ENCODE results near the gene IPO7.
"Not testable (repeated sequence)": the region's sequence is repeated elsewhere in the genome, so short reads cannot be mapped to it uniquely, and the experiment has no call there.

The IPO7 gene

DNA sequence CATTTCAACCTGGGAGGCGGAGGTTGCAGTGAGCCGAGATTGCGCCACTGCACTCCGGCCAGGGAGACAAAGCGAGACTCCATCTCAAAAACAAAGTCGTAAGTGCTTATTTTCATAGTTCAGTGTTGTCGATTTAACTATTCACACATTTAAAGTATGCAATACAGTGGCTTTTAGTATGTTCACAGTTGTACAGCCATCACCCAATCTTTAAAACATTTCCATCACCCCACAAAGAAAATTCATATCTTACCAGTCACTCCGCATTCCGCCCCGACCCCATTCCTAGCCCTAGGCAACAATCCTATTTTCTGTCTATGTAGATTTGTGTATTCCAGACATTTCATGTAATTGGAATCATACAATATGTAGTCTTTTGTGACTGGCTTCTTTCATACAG, 11.9 kb downstream of the IPO7 start:
- intact Hi-C loops (cut with DNase I; ENCODE audit: low total_unique reads) = no loop called here
- no peak for DNase-seq
- no peak for TF ChIP-seq CTCF (IDR thresholded peaks at IDR 0.05)
- peaks cover 0 to 50% (median 12%) of the 10 kb centered on the region in 4 donors for H3K4me1 ChIP-seq
- no peak overlapping the region for H3K27ac ChIP-seq
- no peaks in the 10 kb centered on the region for H3K27me3 ChIP-seq
- H3K36me3 ChIP-seq = no peaks in the 10 kb centered on the region
- no peak overlapping the region for H3K4me3 ChIP-seq
- H3K9me3 ChIP-seq = no peaks in the 10 kb centered on the region

- no peak for DNase-seq
- H3K4me3 ChIP-seq = no peak overlapping the region
- H3K9me3 ChIP-seq = no peaks in the 10 kb centered on the region
- TF ChIP-seq CTCF (IDR thresholded peaks at IDR 0.05) = no peak
- no peak overlapping the region for H3K27ac ChIP-seq
- intact Hi-C loops (cut with DNase I; ENCODE audit: low total_unique reads) = no loop called here
- no peaks in the 10 kb centered on the region for H3K36me3 ChIP-seq
- H3K4me1 ChIP-seq = peaks cover 0 to 47% (median 12%) of the 10 kb centered on the region in 4 donors
- H3K27me3 ChIP-seq = no peaks in the 10 kb centered on the region
Observed at GRCh38 chr11:9396752-9397151, 12.3 kb downstream of the IPO7 start.

- H3K4me3 ChIP-seq = no peak overlapping the region
- DNase-seq = no peak
- H3K27ac ChIP-seq = no peak overlapping the region
- H3K36me3 ChIP-seq = no peaks in the 10 kb centered on the region
- H3K4me1 ChIP-seq = peaks cover 0 to 46% (median 12%) of the 10 kb centered on the region in 4 donors
- intact Hi-C loops (cut with DNase I; ENCODE audit: low total_unique reads) = no loop called here
- no peaks in the 10 kb centered on the region for H3K27me3 ChIP-seq
- TF ChIP-seq CTCF (IDR thresholded peaks at IDR 0.05) = no peak
- H3K9me3 ChIP-seq = no peaks in the 10 kb centered on the region
Observed at GRCh38 chr11:9397746-9398680, 13.6 kb downstream of the IPO7 start.

DNA sequence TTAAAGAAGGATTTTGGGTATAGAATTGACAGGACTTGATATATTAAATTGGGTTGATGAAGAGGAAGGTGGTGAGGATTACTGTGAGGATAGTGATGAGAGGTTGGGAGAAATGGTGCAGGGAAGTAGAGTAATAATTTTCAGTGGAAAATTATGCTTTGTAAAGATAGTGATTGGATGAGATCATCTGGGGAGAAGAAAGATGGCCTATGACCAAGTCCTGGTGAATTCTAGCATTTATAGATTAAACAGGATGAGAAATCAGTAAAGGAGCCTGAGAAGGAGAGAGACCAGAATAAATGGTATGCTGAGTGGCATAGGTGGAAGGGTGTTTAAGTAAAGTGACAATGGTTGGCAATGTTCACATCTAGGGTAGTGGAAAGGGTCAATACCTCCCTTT, 15.0 kb downstream of the IPO7 start:
- Histone ChIP-seq H3K36me3 (peaks cover 0 to 9% (median 9%) of the 10 kb centered on the region in 3 donors), H3K4me3 (no peak overlapping the region), H3K27me3 (no peaks in the 10 kb centered on the region), H3K4me1 (peaks cover 0 to 36% (median 9%) of the 10 kb centered on the region in 4 donors), H3K27ac (no peak overlapping the region), H3K9me3 (no peaks in the 10 kb centered on the region)
- DNase-seq = no peak
- TF ChIP-seq CTCF (IDR thresholded peaks at IDR 0.05) = no peak
- intact Hi-C loops (cut with DNase I; ENCODE audit: low total_unique reads) = no loop called here

DNA sequence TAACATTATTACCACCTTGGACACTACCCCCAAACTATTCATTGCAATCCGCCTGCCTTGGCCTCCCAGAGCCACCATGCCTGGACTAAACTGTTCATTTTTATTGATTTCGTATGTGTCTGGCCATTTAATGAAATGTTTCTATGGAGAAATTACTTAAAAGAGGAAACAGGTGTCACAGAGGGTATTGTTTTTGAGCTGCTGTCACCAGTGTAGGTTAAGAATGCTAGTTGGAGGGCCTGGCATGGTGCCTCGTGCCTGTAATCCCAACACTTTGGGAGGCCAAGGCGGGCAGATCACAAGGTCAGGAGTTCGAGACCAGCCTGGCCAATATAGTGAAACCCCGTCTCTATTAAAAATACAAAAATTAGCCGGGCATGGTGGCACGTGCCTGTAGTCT, 17.4 kb downstream of the IPO7 start:
- H3K9me3 ChIP-seq; intact Hi-C loops (cut with DNase I; ENCODE audit: low total_unique reads); H3K27me3 ChIP-seq; H3K4me3 ChIP-seq; DNase-seq; H3K27ac ChIP-seq: not testable (repeated sequence)
- Histone ChIP-seq H3K36me3 (peaks cover 4 to 23% (median 23%) of the 10 kb centered on the region in 3 donors), H3K4me1 (peaks cover 0 to 29% (median 8%) of the 10 kb centered on the region in 4 donors)

DNA sequence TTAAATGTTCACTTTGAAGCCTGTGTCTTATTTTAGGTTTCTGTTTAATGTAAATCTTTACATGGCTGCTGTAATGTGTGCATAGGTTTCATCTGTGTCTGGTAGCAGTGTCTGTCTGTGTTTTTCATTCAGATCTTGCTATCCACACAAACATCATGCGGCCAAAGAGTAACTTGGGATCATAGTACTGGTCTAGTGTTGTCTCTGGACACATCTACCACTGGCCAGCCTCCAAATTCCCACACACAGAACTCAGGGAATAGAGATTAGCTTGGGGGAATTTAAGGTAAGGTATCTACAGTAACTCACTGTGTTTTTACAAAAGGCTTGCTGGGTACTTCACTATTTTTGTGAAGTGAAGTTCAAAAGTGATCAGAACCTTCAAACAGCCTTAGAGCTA, 44.3 kb downstream of the IPO7 start:
- Histone ChIP-seq H3K36me3 (peaks cover 79 to 97% (median 86%) of the 10 kb centered on the region in 3 donors), H3K27ac (no peak overlapping the region), H3K27me3 (no peaks in the 10 kb centered on the region), H3K9me3 (no peaks in the 10 kb centered on the region), H3K4me1 (no peaks in the 10 kb centered on the region), H3K4me3 (no peak overlapping the region)
- intact Hi-C loops (cut with DNase I; ENCODE audit: low total_unique reads) = no loop called here
- TF ChIP-seq CTCF (IDR thresholded peaks at IDR 0.05) = no peak
- no peak for DNase-seq

All from tibial artery (tissue), 4 donors.